COR-L47 (cell line): ENCODE data around the gene TFDP1.
"Not testable (repeated sequence)": the region's sequence is repeated elsewhere in the genome, so short reads cannot be mapped to it uniquely, and the experiment has no call there.

Experiments used
- DNase-seq: peaks from one replicate; lab custom pipeline; 2025; lab: John Stamatoyannopoulos, UW

The TFDP1 gene

GRCh38 chr13:113617961-113618360, 33.4 kb downstream of the TFDP1 start:
- DNase-seq = no peak

GRCh38 chr13:113618455-113618854, 33.9 kb downstream of the TFDP1 start:
- no peak for DNase-seq

GRCh38 chr13:113620036-113620796, 35.7 kb downstream of the TFDP1 start:
- DNase-seq = no peak

- DNase-seq = no peak
These were observed 36.5 kb downstream of the TFDP1 start for GRCh38 chr13:113621046-113621445.

GRCh38 chr13:113621498-113621897, 36.9 kb downstream of the TFDP1 start:
- peak; percentile 37 for DNase-seq

GRCh38 chr13:113621986-113622550, 37.5 kb downstream of the TFDP1 start:
- not testable (repeated sequence) for DNase-seq

- no peak for DNase-seq
These were observed 38.4 kb downstream of the TFDP1 start for GRCh38 chr13:113622791-113623490.

- no peak for DNase-seq
These were observed 39.1 kb downstream of the TFDP1 start for GRCh38 chr13:113623491-113624234.

- DNase-seq = no peak
These were observed 39.7 kb downstream of the TFDP1 start for GRCh38 chr13:113624235-113624587.

- DNase-seq = not testable (repeated sequence)
These were observed 40.2 kb downstream of the TFDP1 start for GRCh38 chr13:113624640-113625304.

GRCh38 chr13:113625965-113626721, 41.6 kb downstream of the TFDP1 start:
- no peak for DNase-seq

- DNase-seq = no peak
These were observed 42.6 kb downstream of the TFDP1 start for GRCh38 chr13:113627136-113627535.

- DNase-seq = no peak
These were observed 44.0 kb downstream of the TFDP1 start for GRCh38 chr13:113628291-113629270.

- no peak for DNase-seq
These were observed 45.3 kb downstream of the TFDP1 start for GRCh38 chr13:113629866-113630265.

- peak; percentile 14 for DNase-seq
These were observed 45.7 kb downstream of the TFDP1 start for GRCh38 chr13:113630296-113630695.

- DNase-seq = peak; percentile 24
These were observed 46.3 kb downstream of the TFDP1 start for GRCh38 chr13:113630804-113631203.

GRCh38 chr13:113631341-113632095, 47.0 kb downstream of the TFDP1 start:
- no peak for DNase-seq

- DNase-seq = no peak
These were observed 48.3 kb downstream of the TFDP1 start for GRCh38 chr13:113632706-113633484.
